AG09309 (cell line): Measurements from ENCODE around the gene CADM3.

ENCODE experiments used
- DNase-seq: peaks from one replicate; pipeline ENCODE4 v3.0.0-alpha.2; 2010; ENCODE audit warnings: low read depth
- H3K4me3 ChIP-seq: 2 replicates; pipeline ENCODE4 v1.5.1; 2011; ENCODE audit warnings: mild to moderate bottlenecking, low read depth, low read length, moderate library complexity; ENCODE audit not compliant: control insufficient read depth
- TF ChIP-seq, protein P1 (sequence below): IDR thresholded peaks from 2 replicates; pipeline ENCODE4 v1.5.1; 2011; ENCODE audit warnings: mild to moderate bottlenecking, low read depth, low read length, inconsistent platforms; ENCODE audit not compliant: insufficient read depth, control insufficient read depth; ENCODE audit errors: missing control alignments

The CADM3 gene

DNA sequence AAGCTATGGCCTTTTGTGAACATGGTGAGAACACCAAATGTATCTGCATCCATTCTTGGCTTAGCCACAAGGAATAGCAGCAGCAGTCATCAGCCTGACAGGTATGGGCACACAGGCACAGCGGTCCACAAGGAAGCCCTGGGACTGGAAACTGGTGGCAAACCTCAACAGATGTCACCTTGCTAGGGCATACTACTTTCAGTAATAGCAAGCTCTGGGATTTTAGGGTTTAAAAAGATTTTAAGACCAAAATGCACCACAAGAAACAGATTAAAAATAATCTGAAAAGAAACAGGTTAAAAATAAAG is 9.7 kb upstream of the CADM3 start:
- TF ChIP-seq, protein P1, sequence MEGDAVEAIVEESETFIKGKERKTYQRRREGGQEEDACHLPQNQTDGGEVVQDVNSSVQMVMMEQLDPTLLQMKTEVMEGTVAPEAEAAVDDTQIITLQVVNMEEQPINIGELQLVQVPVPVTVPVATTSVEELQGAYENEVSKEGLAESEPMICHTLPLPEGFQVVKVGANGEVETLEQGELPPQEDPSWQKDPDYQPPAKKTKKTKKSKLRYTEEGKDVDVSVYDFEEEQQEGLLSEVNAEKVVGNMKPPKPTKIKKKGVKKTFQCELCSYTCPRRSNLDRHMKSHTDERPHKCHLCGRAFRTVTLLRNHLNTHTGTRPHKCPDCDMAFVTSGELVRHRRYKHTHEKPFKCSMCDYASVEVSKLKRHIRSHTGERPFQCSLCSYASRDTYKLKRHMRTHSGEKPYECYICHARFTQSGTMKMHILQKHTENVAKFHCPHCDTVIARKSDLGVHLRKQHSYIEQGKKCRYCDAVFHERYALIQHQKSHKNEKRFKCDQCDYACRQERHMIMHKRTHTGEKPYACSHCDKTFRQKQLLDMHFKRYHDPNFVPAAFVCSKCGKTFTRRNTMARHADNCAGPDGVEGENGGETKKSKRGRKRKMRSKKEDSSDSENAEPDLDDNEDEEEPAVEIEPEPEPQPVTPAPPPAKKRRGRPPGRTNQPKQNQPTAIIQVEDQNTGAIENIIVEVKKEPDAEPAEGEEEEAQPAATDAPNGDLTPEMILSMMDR, result no peak
- no peak overlapping the region for H3K4me3 ChIP-seq
- DNase-seq, result no peak

DNA sequence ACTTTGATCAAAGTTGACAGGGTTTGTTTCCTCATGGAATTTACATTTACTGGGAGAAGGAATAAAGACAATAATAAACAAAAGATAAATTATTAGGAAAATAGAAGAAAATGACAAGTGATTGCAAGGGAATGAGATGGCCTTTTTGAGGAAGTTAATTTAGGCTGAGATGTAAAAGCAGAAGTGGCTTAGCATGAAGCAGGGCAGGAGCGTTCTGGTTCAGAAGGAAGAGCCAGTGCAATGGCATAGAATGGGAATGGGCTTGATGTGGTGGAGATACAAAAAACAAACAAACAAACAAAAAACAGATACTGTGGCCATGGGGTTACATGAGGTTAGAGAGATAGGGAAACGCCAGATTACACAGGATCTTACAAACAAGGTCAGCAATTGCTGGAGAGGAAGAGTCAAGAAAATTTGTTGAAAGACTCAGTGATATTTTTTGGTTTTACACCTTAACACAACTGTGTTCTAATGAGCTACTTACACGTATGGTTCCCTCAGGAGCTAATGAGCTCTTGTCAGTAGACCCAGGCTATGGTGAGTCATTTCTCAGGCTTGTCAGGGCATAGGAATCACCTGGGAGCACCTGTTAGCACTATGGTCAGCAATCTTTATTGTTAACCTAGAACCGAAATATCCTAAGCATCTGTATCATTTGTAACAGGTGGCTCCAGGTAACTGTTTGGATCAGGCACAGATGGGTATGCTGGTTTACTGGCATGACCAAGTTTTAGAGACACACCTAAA is 8.7 kb upstream of the CADM3 start:
- H3K4me3 ChIP-seq, result no peak overlapping the region
- TF ChIP-seq, protein P1, result no peak
- no peak for DNase-seq

GRCh38 chr1:159163614-159164228 is 7.7 kb upstream of the CADM3 start:
- DNase-seq, result no peak
- TF ChIP-seq, protein P1, result no peak
- H3K4me3 ChIP-seq, result no peak overlapping the region

DNA sequence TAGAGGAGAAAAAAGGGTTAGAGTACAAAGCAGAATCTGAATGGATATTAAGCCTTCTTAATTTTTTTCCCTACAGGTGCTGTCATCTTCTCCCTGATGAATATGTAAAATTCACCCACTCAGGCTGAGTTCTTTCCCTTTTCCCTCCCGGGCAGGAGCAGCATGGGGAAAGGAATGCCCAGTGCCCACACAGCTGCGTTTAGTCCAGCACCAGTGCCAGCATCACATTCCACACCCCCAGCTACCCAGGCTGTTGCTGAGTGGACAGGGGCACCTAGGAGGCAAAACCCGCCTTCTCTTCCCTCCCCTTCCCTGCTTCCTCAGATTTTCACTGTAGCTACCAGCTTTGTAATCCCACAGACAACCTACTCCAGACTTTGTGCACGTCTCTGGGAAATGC is 3.4 kb upstream of the CADM3 start:
- no peak for DNase-seq
- TF ChIP-seq, protein P1, result no peak
- no peak overlapping the region for H3K4me3 ChIP-seq

- DNase-seq, result no peak
- no peak overlapping the region for H3K4me3 ChIP-seq
- TF ChIP-seq, protein P1, result no peak
Observed at GRCh38 chr1:159170639-159171038, 776 bp upstream of the CADM3 start.

GRCh38 chr1:159171688-159172501 is 480 bp downstream of the CADM3 start:
- H3K4me3 ChIP-seq, result no peak overlapping the region
- no peak for DNase-seq
- TF ChIP-seq, protein P1, result no peak
